ENCODE measurements around the gene MAP4K5. TPM values are rescaled to one million over a fixed set of nuclear protein-coding genes. Genes with fewer than 3 reads are reported as not detected.
A peak's percentile ranks its signal among the peaks of the same experiment; 100 is the strongest.

MAP4K5 gene
- polyA plus RNA-seq, 1 donor (not counting 4 experiments of a cell fraction or from before 2014, with no cell fraction given), result 25.8 TPM

GRCh38 chr14:50462111-50462510 lies 70.3 kb downstream of the MAP4K5 start:
- H3K79me2 ChIP-seq (ENCODE audit: control insufficient read depth, insufficient read depth, low read length), result no peaks in the 10 kb centered on the region
- no peak for FAIRE-seq
- no peak for TF ChIP-seq EZH2 (IDR thresholded peaks at IDR 0.05; ENCODE audit: low read length)
- no peak for TF ChIP-seq CTCF (optimal IDR thresholded peaks at IDR 0.05 in 1 of 3, IDR thresholded peaks at IDR 0.05 in 1 of 3, conservative IDR thresholded peaks at IDR 0.05 in 1 of 3; ENCODE audit: extremely low read depth in 1 of 3, insufficient read depth in 2 of 3, low read length in 3 of 3)
- no peaks in the 10 kb centered on the region for H3K27me3 ChIP-seq (ENCODE audit: control insufficient read depth, extremely low read depth, insufficient read depth, low read length)
- no peaks in the 10 kb centered on the region for H3K9me3 ChIP-seq (ENCODE audit: control insufficient read depth, low read depth, low read length)
- H4K20me1 ChIP-seq (ENCODE audit: control insufficient read depth, extremely low read depth, insufficient read depth, low read length), result no peaks in the 10 kb centered on the region
- no peaks in the 10 kb centered on the region for H3K9me1 ChIP-seq (ENCODE audit: control insufficient read depth, extremely low read depth, insufficient read depth, low read length)
- no peak overlapping the region for H3K9ac ChIP-seq (ENCODE audit: control insufficient read depth, extremely low read depth, insufficient read depth, low read length)
- H2AFZ ChIP-seq (ENCODE audit: control insufficient read depth, low read length), result no peak overlapping the region
- dilution Hi-C loops (cut with MboI; ENCODE audit: extremely low pct_ligation_motif_present, low sequenced_read_pairs), result no loop called here
- H3K4me1 ChIP-seq (ENCODE audit: control insufficient read depth, extremely low read depth, insufficient read depth, low read length), result no peaks in the 10 kb centered on the region
- H3K36me3 ChIP-seq (ENCODE audit: control insufficient read depth in 2 of 2, extremely low read depth in 1 of 2, insufficient read depth in 2 of 2, low read length in 2 of 2), result peaks cover 5% of the 10 kb centered on the region in 2 experiments
- H3K27ac ChIP-seq (ENCODE audit: control insufficient read depth, insufficient read depth, low read length), result no peak overlapping the region
- H3K4me3 ChIP-seq (ENCODE audit: control insufficient read depth in 2 of 3, extremely low read depth in 1 of 3, insufficient read depth in 2 of 3, low read depth in 1 of 3, low read length in 3 of 3), result no peak overlapping the region
- no peak overlapping the region for H3K4me2 ChIP-seq (ENCODE audit: control insufficient read depth, extremely low read depth, insufficient read depth, low read depth, low read length)
- DNase-seq (ENCODE audit: low read depth, low spot score), result no peak

- Histone ChIP-seq H2AFZ (ENCODE audit: control insufficient read depth, low read length) (no peak overlapping the region), H3K9me1 (ENCODE audit: control insufficient read depth, extremely low read depth, insufficient read depth, low read length) (peaks cover 3% of the 10 kb centered on the region), H4K20me1 (ENCODE audit: control insufficient read depth, extremely low read depth, insufficient read depth, low read length) (no peaks in the 10 kb centered on the region), H3K9ac (ENCODE audit: control insufficient read depth, extremely low read depth, insufficient read depth, low read length) (peak overlapping the region; percentile 68), H3K9me3 (ENCODE audit: control insufficient read depth, low read depth, low read length) (no peaks in the 10 kb centered on the region), H3K27ac (ENCODE audit: control insufficient read depth, insufficient read depth, low read length) (peak overlapping the region; percentile 97), H3K4me2 (ENCODE audit: control insufficient read depth, extremely low read depth, insufficient read depth, low read depth, low read length) (peak overlapping the region; percentile 55), H3K4me3 (ENCODE audit: control insufficient read depth in 2 of 3, extremely low read depth in 1 of 3, insufficient read depth in 2 of 3, low read depth in 1 of 3, low read length in 3 of 3) (no peak overlapping the region), H3K79me2 (ENCODE audit: control insufficient read depth, insufficient read depth, low read length) (no peaks in the 10 kb centered on the region), H3K4me1 (ENCODE audit: control insufficient read depth, extremely low read depth, insufficient read depth, low read length) (peaks cover 19% of the 10 kb centered on the region), H3K36me3 (ENCODE audit: control insufficient read depth in 2 of 2, extremely low read depth in 1 of 2, insufficient read depth in 2 of 2, low read length in 2 of 2) (peaks cover 6 to 15% of the 10 kb centered on the region in 2 experiments), H3K27me3 (ENCODE audit: control insufficient read depth, extremely low read depth, insufficient read depth, low read length) (no peaks in the 10 kb centered on the region)
- dilution Hi-C loops (cut with MboI; ENCODE audit: extremely low pct_ligation_motif_present, low sequenced_read_pairs), result no loop called here
- TF ChIP-seq CTCF (optimal IDR thresholded peaks at IDR 0.05 in 1 of 3, IDR thresholded peaks at IDR 0.05 in 1 of 3, conservative IDR thresholded peaks at IDR 0.05 in 1 of 3; ENCODE audit: extremely low read depth in 1 of 3, insufficient read depth in 2 of 3, low read length in 3 of 3), result no peak
- no peak for TF ChIP-seq EZH2 (IDR thresholded peaks at IDR 0.05; ENCODE audit: low read length)
- DNase-seq (ENCODE audit: low read depth, low spot score), result no peak
- no peak for FAIRE-seq
These were observed 78.5 kb downstream of the MAP4K5 start for GRCh38 chr14:50453869-50454268.

Measured in keratinocyte (primary cell).